Neural cell (in vitro differentiated cells): ENCODE measurements around the gene ZBTB11. TPM values are rescaled to one million over a fixed set of nuclear protein-coding genes. Genes with fewer than 3 reads are reported as not detected.

Source experiments
- H2AFZ ChIP-seq: fragments of 200-600, 300-800 bp; sonication (generic), shearing (Covaris generic); 2 replicates; pipeline ENCODE4 v1.6.0; 2014; ENCODE audit warnings: low read depth, mild to moderate bottlenecking, antibody characterized with exemption, low read length, moderate library complexity
- H3F3A ChIP-seq: fragments of 200-600 bp; shearing (Covaris generic); 2 replicates; pipeline ENCODE4 v1.6.1; 2016; ENCODE audit warnings: mild to moderate bottlenecking, moderate library complexity, mixed read lengths, antibody characterized with exemption, low read length; ENCODE audit not compliant: insufficient read depth, poor library complexity, severe bottlenecking
- H3K27ac ChIP-seq: fragments of 200-600, 300-800 bp; sonication (generic), shearing (Covaris generic); 2 replicates; pipeline ENCODE4 v1.5.1; 2014; ENCODE audit warnings: mild to moderate bottlenecking, low read length, moderate library complexity
- H3K27me3 ChIP-seq: fragments of 300-800, 200-600 bp; sonication (generic), shearing (Covaris generic); 2 replicates; pipeline ENCODE4 v1.6.0; 2014; ENCODE audit warnings: mild to moderate bottlenecking, low read depth, low read length, moderate library complexity; ENCODE audit not compliant: insufficient read depth
- H3K36me3 ChIP-seq: fragments of 300-800, 200-600 bp; sonication (generic), shearing (Covaris generic); 2 replicates; pipeline ENCODE4 v1.5.1; 2014; ENCODE audit warnings: mild to moderate bottlenecking, antibody characterized with exemption, low read length, moderate library complexity; ENCODE audit not compliant: insufficient read depth
- H3K4me2 ChIP-seq: fragments of 300-800, 200-600 bp; sonication (generic), shearing (Covaris generic); 2 replicates; pipeline ENCODE4 v1.6.0; 2014; ENCODE audit warnings: mild to moderate bottlenecking, low read length
- H3K4me3 ChIP-seq: fragments of 300-800, 200-600 bp; sonication (generic), shearing (Covaris generic); 2 replicates; pipeline ENCODE4 v1.5.1; 2014; ENCODE audit warnings: mild to moderate bottlenecking, low read length, moderate library complexity
- H3K79me2 ChIP-seq: fragments of 200-600 bp; shearing (Covaris generic); replicated peaks from 2 replicates; pipeline ENCODE4 v1.6.0; 2014; ENCODE audit warnings: mild to moderate bottlenecking, low read length, moderate library complexity; ENCODE audit not compliant: insufficient read depth
- H3K9ac ChIP-seq: fragments of 300-800, 200-600 bp; sonication (generic), shearing (Covaris generic); 2 replicates; pipeline ENCODE4 v1.6.1; 2016; ENCODE audit warnings: mild to moderate bottlenecking, low read length, mixed read lengths
- H3K9me2 ChIP-seq: fragments of 200-600 bp; shearing (Covaris generic); 2 replicates; pipeline ENCODE4 v1.6.1; 2016; ENCODE audit warnings: mild to moderate bottlenecking, low read length, mixed read lengths; ENCODE audit not compliant: insufficient read depth
- H3K9me3 ChIP-seq: fragments of 200-600, 300-800 bp; sonication (generic), shearing (Covaris generic); 2 replicates; pipeline ENCODE4 v1.6.1; 2016; ENCODE audit warnings: mild to moderate bottlenecking, mixed run types, low read length, moderate library complexity, mixed read lengths
- H4K20me1 ChIP-seq: fragments of 200-600 bp; shearing (Covaris generic); 2 replicates; pipeline ENCODE4 v1.6.1; 2016; ENCODE audit warnings: mild to moderate bottlenecking, mixed run types; ENCODE audit not compliant: insufficient read depth
- CTCF ChIP-seq: fragments of 450-650 bp; IDR thresholded peaks from 2 replicates; pipeline ENCODE4 v1.5.1; 2014; ENCODE audit warnings: antibody characterized with exemption, mild to moderate bottlenecking, moderate library complexity; ENCODE audit not compliant: poor library complexity, severe bottlenecking
- EP300 ChIP-seq: fragments of 450-650 bp; conservative IDR thresholded peaks from 2 replicates; pipeline ENCODE4 v1.6.1; 2014; ENCODE audit warnings: antibody characterized with exemption, mild to moderate bottlenecking, moderate library complexity; ENCODE audit not compliant: poor library complexity, severe bottlenecking
- EZH2 ChIP-seq: fragments of 200-600, 300-800 bp; shearing (Covaris generic), sonication (generic); IDR thresholded peaks from 2 replicates; pipeline ENCODE4 v1.6.1; 2014; ENCODE audit warnings: antibody characterized with exemption, low read length, borderline replicate concordance, mild to moderate bottlenecking; ENCODE audit not compliant: insufficient read depth, poor library complexity, severe bottlenecking
- MXI1 ChIP-seq: fragments of 450-650 bp; conservative IDR thresholded peaks from 2 replicates; pipeline ENCODE4 v1.6.1; 2014; ENCODE audit warnings: antibody characterized with exemption, mild to moderate bottlenecking; ENCODE audit not compliant: poor library complexity, severe bottlenecking
- POLR2AphosphoS5 ChIP-seq: IDR thresholded peaks from 2 replicates; pipeline ENCODE4 v1.6.1; 2012
- RAD21 ChIP-seq: fragments of 450-650 bp; conservative IDR thresholded peaks from 2 replicates; pipeline ENCODE4 v1.6.1; 2014; ENCODE audit warnings: antibody characterized with exemption, mild to moderate bottlenecking, moderate library complexity
- REST ChIP-seq: IDR thresholded peaks from 2 replicates; pipeline ENCODE4 v1.6.1; 2012; ENCODE audit warnings: borderline replicate concordance
- SMC3 ChIP-seq: fragments of 450-650 bp; conservative IDR thresholded peaks from 2 replicates; pipeline ENCODE4 v1.6.1; 2014; ENCODE audit warnings: antibody characterized with exemption, mild to moderate bottlenecking, moderate library complexity; ENCODE audit not compliant: poor library complexity
- TAF1 ChIP-seq: IDR thresholded peaks from 2 replicates; pipeline ENCODE4 v1.6.1; 2012; ENCODE audit warnings: low read depth
- polyA plus RNA-seq: library from polyadenylated mRNA; depleted of rRNA; stranded (reverse); fragments of >200 nt; gene quantifications from 2 replicates; pipeline ENCODE4 v1.2.3, GENCODE V29; 2014

Gene ZBTB11
- polyA plus RNA-seq, 1 donor from 2014 or later, result 23.5 TPM

- no peak overlapping the region for H2AFZ ChIP-seq
- no peak overlapping the region for H3K9ac ChIP-seq
- H3K9me2 ChIP-seq, result no peaks in the 10 kb centered on the region
- H3K79me2 ChIP-seq, result no peaks in the 10 kb centered on the region
- no peaks in the 10 kb centered on the region for H3K36me3 ChIP-seq
- no peak overlapping the region for H3K4me2 ChIP-seq
- TF ChIP-seq RAD21, result no peak
- TF ChIP-seq TAF1, result no peak
- no peak for TF ChIP-seq POLR2AphosphoS5
- TF ChIP-seq MXI1, result no peak
- no peak for TF ChIP-seq CTCF
- no peak for TF ChIP-seq REST
- no peak for TF ChIP-seq EP300
- TF ChIP-seq SMC3, result no peak
- TF ChIP-seq EZH2, result no peak
- H4K20me1 ChIP-seq, result no peaks in the 10 kb centered on the region
- H3K27me3 ChIP-seq, result no peaks in the 10 kb centered on the region
- H3K27ac ChIP-seq, result no peak overlapping the region
- H3F3A ChIP-seq, result no peaks in the 10 kb centered on the region
- no peaks in the 10 kb centered on the region for H3K9me3 ChIP-seq
- H3K4me3 ChIP-seq, result no peak overlapping the region
Measured at GRCh38 chr3:101702726-101703125, 25.8 kb upstream of the ZBTB11 start.

GRCh38 chr3:101701696-101702634, 25.0 kb upstream of the ZBTB11 start:
- Histone ChIP-seq H4K20me1 (no peaks in the 10 kb centered on the region), H3K27ac (no peak overlapping the region), H3K4me3 (no peak overlapping the region), H2AFZ (no peak overlapping the region), H3K79me2 (no peaks in the 10 kb centered on the region), H3K4me2 (no peak overlapping the region), H3K9me2 (no peaks in the 10 kb centered on the region), H3K9ac (no peak overlapping the region), H3K27me3 (no peaks in the 10 kb centered on the region), H3K36me3 (no peaks in the 10 kb centered on the region), H3F3A (no peaks in the 10 kb centered on the region), H3K9me3 (no peaks in the 10 kb centered on the region)
- no peak for TF ChIP-seq SMC3
- TF ChIP-seq EP300, result no peak
- TF ChIP-seq MXI1, result no peak
